ENCODE data around the gene PTPRG. TPM values are rescaled to one million over a fixed set of nuclear protein-coding genes. Genes with fewer than 3 reads are reported as not detected.

PTPRG gene
- total and polyA plus RNA-seq, 2 experiments from 2014 or later = 24.4 to 131 TPM

DNA sequence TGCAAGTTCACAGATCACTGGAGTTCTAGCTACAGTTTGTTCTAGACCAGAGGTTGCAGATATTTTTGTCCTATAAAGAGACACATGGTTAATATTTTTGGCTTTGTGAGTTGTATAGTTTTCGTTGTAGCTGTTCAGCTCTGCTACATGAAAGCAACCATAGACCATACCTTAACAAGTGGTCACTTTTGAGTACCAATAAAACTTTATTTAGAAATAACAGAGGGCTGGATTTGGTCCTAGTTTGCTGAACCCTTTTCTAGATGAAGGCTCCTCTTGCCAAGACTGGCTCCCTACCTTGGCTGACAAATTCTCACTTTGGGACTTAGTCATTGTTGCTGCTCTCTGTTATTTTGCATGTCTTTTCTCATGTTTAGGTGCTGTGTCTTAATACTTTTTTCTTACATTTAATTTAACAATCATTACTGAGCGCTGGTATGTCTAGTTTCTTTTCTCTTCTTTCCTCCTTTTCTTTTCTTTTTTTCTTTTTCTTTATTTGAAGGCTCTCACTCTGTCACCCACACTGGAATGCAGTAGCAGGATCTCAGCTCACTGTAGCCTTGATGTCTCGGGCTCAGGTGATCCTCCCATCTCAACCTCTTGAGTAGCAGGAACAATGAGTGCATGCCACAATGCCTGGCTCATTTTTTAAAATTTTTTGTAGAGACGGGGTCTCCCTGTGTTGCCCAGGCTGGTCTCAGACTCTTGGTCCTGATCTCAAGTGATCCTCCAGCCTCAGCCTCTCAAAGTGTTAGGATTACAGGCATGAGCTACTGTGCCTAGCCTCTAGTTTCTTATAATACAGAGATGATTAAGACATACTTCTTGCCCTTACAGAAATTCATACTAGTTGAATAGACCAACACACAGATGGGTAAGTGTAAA, 227.5 kb downstream of the PTPRG start:
- Histone ChIP-seq H3K36me3 (ENCODE audit: insufficient read depth) (no peaks in the 10 kb centered on the region), H3K4me3 (no peak overlapping the region), H2AFZ (no peak overlapping the region), H3F3A (replicated peaks; ENCODE audit: low read depth) (no peaks in the 10 kb centered on the region), H3K27me3 (ENCODE audit: insufficient read depth) (no peaks in the 10 kb centered on the region), H3K9me2 (ENCODE audit: insufficient read depth) (no peaks in the 10 kb centered on the region), H3K79me2 (replicated peaks; ENCODE audit: insufficient read depth) (peaks cover 100% of the 10 kb centered on the region), H3K4me2 (peak overlapping the region; percentile 25; the same call in 1 of the 2 replicates), H3K4me1 (ENCODE audit: insufficient read depth) (peaks cover 25% of the 10 kb centered on the region), H3K27ac (ENCODE audit: low read depth) (no peak overlapping the region), H4K20me1 (replicated peaks; ENCODE audit: insufficient read depth) (peaks cover 23% of the 10 kb centered on the region)
- no peak overlapping the region for H3K4me3 Mint-ChIP-seq
- H3K27ac Mint-ChIP-seq = no peak overlapping the region; the same call in 1 of the 2 replicates
- peaks cover 2% of the 10 kb centered on the region for H3K27me3 Mint-ChIP-seq (ENCODE audit: insufficient read depth, low read depth, poor library complexity)
- no peaks in the 10 kb centered on the region for H3K36me3 Mint-ChIP-seq (ENCODE audit: low read depth)
- peaks cover 45% of the 10 kb centered on the region for H3K4me1 Mint-ChIP-seq
- DNase-seq (ENCODE audit: low spot score) = peak; percentile 37
- ATAC-seq = peak; percentile 68
- H3K9me3 Mint-ChIP-seq = no peaks in the 10 kb centered on the region
- TF ChIP-seq STAT1 (IDR thresholded peaks at IDR 0.05; ENCODE audit: unreplicated experiment) (no peak), EZH2phosphoT487 (IDR thresholded peaks at IDR 0.05; ENCODE audit: unreplicated experiment) (no peak), EZH2 (IDR thresholded peaks at IDR 0.05; ENCODE audit: low read depth, unreplicated experiment) (no peak), POLR2AphosphoS5 (IDR thresholded peaks at IDR 0.05; ENCODE audit: low read depth) (no peak), JUNB (IDR thresholded peaks at IDR 0.05; ENCODE audit: unreplicated experiment) (no peak), ZNF331 (CRISPR knock-in tag; IDR thresholded peaks at IDR 0.05; ENCODE audit: low read depth) (no peak), CREB1 (CRISPR knock-in tag; IDR thresholded peaks at IDR 0.05; ENCODE audit: low read depth) (no peak), ZNF114 (CRISPR knock-in tag; IDR thresholded peaks at IDR 0.05) (no peak), NANOG (IDR thresholded peaks at IDR 0.05; ENCODE audit: borderline replicate concordance) (no peak)
- TF ChIP-seq, protein P1, sequence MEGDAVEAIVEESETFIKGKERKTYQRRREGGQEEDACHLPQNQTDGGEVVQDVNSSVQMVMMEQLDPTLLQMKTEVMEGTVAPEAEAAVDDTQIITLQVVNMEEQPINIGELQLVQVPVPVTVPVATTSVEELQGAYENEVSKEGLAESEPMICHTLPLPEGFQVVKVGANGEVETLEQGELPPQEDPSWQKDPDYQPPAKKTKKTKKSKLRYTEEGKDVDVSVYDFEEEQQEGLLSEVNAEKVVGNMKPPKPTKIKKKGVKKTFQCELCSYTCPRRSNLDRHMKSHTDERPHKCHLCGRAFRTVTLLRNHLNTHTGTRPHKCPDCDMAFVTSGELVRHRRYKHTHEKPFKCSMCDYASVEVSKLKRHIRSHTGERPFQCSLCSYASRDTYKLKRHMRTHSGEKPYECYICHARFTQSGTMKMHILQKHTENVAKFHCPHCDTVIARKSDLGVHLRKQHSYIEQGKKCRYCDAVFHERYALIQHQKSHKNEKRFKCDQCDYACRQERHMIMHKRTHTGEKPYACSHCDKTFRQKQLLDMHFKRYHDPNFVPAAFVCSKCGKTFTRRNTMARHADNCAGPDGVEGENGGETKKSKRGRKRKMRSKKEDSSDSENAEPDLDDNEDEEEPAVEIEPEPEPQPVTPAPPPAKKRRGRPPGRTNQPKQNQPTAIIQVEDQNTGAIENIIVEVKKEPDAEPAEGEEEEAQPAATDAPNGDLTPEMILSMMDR (conservative IDR thresholded peaks at IDR 0.05; ENCODE audit: low read depth in 2 of 2) = no peak
- TF ChIP-seq, protein P2, sequence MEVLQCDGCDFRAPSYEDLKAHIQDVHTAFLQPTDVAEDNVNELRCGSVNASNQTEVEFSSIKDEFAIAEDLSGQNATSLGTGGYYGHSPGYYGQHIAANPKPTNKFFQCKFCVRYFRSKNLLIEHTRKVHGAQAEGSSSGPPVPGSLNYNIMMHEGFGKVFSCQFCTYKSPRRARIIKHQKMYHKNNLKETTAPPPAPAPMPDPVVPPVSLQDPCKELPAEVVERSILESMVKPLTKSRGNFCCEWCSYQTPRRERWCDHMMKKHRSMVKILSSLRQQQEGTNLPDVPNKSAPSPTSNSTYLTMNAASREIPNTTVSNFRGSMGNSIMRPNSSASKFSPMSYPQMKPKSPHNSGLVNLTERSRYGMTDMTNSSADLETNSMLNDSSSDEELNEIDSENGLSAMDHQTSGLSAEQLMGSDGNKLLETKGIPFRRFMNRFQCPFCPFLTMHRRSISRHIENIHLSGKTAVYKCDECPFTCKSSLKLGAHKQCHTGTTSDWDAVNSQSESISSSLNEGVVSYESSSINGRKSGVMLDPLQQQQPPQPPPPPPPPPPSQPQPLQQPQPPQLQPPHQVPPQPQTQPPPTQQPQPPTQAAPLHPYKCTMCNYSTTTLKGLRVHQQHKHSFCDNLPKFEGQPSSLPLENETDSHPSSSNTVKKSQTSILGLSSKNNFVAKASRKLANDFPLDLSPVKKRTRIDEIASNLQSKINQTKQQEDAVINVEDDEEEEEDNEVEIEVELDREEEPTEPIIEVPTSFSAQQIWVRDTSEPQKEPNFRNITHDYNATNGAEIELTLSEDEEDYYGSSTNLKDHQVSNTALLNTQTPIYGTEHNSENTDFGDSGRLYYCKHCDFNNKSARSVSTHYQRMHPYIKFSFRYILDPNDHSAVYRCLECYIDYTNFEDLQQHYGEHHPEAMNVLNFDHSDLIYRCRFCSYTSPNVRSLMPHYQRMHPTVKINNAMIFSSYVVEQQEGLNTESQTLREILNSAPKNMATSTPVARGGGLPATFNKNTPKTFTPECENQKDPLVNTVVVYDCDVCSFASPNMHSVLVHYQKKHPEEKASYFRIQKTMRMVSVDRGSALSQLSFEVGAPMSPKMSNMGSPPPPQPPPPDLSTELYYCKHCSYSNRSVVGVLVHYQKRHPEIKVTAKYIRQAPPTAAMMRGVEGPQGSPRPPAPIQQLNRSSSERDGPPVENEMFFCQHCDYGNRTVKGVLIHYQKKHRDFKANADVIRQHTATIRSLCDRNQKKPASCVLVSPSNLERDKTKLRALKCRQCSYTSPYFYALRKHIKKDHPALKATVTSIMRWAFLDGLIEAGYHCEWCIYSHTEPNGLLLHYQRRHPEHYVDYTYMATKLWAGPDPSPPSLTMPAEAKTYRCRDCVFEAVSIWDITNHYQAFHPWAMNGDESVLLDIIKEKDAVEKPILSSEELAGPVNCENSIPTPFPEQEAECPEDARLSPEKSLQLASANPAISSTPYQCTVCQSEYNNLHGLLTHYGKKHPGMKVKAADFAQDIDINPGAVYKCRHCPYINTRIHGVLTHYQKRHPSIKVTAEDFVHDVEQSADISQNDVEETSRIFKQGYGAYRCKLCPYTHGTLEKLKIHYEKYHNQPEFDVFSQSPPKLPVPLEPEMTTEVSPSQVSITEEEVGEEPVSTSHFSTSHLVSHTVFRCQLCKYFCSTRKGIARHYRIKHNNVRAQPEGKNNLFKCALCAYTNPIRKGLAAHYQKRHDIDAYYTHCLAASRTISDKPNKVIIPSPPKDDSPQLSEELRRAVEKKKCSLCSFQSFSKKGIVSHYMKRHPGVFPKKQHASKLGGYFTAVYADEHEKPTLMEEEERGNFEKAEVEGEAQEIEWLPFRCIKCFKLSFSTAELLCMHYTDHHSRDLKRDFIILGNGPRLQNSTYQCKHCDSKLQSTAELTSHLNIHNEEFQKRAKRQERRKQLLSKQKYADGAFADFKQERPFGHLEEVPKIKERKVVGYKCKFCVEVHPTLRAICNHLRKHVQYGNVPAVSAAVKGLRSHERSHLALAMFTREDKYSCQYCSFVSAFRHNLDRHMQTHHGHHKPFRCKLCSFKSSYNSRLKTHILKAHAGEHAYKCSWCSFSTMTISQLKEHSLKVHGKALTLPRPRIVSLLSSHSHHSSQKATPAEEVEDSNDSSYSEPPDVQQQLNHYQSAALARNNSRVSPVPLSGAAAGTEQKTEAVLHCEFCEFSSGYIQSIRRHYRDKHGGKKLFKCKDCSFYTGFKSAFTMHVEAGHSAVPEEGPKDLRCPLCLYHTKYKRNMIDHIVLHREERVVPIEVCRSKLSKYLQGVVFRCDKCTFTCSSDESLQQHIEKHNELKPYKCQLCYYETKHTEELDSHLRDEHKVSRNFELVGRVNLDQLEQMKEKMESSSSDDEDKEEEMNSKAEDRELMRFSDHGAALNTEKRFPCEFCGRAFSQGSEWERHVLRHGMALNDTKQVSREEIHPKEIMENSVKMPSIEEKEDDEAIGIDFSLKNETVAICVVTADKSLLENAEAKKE (CRISPR knock-in tag; IDR thresholded peaks at IDR 0.05) = no peak
- TF ChIP-seq, protein P3, sequence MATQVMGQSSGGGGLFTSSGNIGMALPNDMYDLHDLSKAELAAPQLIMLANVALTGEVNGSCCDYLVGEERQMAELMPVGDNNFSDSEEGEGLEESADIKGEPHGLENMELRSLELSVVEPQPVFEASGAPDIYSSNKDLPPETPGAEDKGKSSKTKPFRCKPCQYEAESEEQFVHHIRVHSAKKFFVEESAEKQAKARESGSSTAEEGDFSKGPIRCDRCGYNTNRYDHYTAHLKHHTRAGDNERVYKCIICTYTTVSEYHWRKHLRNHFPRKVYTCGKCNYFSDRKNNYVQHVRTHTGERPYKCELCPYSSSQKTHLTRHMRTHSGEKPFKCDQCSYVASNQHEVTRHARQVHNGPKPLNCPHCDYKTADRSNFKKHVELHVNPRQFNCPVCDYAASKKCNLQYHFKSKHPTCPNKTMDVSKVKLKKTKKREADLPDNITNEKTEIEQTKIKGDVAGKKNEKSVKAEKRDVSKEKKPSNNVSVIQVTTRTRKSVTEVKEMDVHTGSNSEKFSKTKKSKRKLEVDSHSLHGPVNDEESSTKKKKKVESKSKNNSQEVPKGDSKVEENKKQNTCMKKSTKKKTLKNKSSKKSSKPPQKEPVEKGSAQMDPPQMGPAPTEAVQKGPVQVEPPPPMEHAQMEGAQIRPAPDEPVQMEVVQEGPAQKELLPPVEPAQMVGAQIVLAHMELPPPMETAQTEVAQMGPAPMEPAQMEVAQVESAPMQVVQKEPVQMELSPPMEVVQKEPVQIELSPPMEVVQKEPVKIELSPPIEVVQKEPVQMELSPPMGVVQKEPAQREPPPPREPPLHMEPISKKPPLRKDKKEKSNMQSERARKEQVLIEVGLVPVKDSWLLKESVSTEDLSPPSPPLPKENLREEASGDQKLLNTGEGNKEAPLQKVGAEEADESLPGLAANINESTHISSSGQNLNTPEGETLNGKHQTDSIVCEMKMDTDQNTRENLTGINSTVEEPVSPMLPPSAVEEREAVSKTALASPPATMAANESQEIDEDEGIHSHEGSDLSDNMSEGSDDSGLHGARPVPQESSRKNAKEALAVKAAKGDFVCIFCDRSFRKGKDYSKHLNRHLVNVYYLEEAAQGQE (IDR thresholded peaks at IDR 0.05; ENCODE audit: unreplicated experiment) = no peak
- TF ChIP-seq, protein P4, sequence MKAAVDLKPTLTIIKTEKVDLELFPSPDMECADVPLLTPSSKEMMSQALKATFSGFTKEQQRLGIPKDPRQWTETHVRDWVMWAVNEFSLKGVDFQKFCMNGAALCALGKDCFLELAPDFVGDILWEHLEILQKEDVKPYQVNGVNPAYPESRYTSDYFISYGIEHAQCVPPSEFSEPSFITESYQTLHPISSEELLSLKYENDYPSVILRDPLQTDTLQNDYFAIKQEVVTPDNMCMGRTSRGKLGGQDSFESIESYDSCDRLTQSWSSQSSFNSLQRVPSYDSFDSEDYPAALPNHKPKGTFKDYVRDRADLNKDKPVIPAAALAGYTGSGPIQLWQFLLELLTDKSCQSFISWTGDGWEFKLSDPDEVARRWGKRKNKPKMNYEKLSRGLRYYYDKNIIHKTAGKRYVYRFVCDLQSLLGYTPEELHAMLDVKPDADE (IDR thresholded peaks at IDR 0.05) = no peak

Data from GM23338 (cell line).